B cell (primary cell): ENCODE data around the gene ARHGAP18. TPM values are rescaled to one million over a fixed set of nuclear protein-coding genes. Genes with fewer than 3 reads are reported as not detected.

Experiments
- ATAC-seq: fragments of 200-7000 bp; cut with Tn5 transposase; one replicate; pipeline ENCODE4 v1.10.0; 2021; ENCODE audit warnings: low read depth, mild to moderate bottlenecking, moderate number of reproducible peaks, moderate library complexity
- CTCF ChIA-PET: fragments of 350-600 bp; sonication (Branson Sonifier 250); formaldehyde crosslinking; loops from one replicate; lab custom pipeline; 2021; ENCODE audit warnings: antibody characterized with exemption, inconsistent platforms; lab: Charles Lee
- POLR2A ChIA-PET: fragments of 350-600 bp; sonication (Branson Sonifier 250); formaldehyde crosslinking; loops from one replicate; lab custom pipeline; 2021; ENCODE audit warnings: antibody characterized with exemption; lab: Charles Lee
- DNase-seq: peaks from one replicate; pipeline ENCODE4 v3.0.0; 2013
- H2AFZ ChIP-seq: 2 replicates; pipeline ENCODE4 v1.6.1; 2012; ENCODE audit warnings: mild to moderate bottlenecking, low read depth, low read length; ENCODE audit not compliant: insufficient read depth, poor library complexity, severe bottlenecking
- H3K27ac ChIP-seq, 2 donors: 1 replicate in 1 of 2; 2 replicates in 1 of 2; pipeline ENCODE4 v1.5.1; 2012 to 2013; ENCODE audit warnings: low read length in 2 of 2, mild to moderate bottlenecking in 2 of 2, moderate library complexity in 1 of 2
- H3K27me3 ChIP-seq, 4 experiments: fragments of 200-600 bp in 1 of 4; sonication (generic) in 1 of 4; replicated peaks in 1 of 4; 1 replicate in 2 of 4; 2 replicates in 2 of 4; pipeline versions ENCODE4 v1.6.1 to v1.7.0; 2013 to 2016; ENCODE audit warnings: low read length in 3 of 4, mild to moderate bottlenecking in 2 of 4, mixed read lengths in 1 of 4, moderate library complexity in 1 of 4; ENCODE audit not compliant: insufficient read depth in 4 of 4, control insufficient read depth in 3 of 4; ENCODE audit errors: control extremely low read depth in 1 of 4
- H3K36me3 ChIP-seq, 2 experiments: replicated peaks in 1 of 2; 1 replicate in 1 of 2; 2 replicates in 1 of 2; pipeline versions ENCODE4 v1.6.1 to v1.7.1; 2013; ENCODE audit warnings: low read length in 1 of 2; ENCODE audit not compliant: insufficient read depth in 2 of 2, control insufficient read depth in 1 of 2; ENCODE audit errors: control extremely low read depth in 1 of 2, extremely low read depth in 1 of 2
- H3K4me1 ChIP-seq, 2 donors: fragments of 200-600 bp in 1 of 2; sonication (generic) in 1 of 2; 1 replicate in 1 of 2; 2 replicates in 1 of 2; pipeline versions ENCODE4 v1.5.1 to v1.6.1; 2013 to 2017; ENCODE audit warnings: low read length in 2 of 2; ENCODE audit not compliant: control insufficient read depth in 2 of 2, insufficient read depth in 2 of 2
- H3K4me2 ChIP-seq: replicated peaks from 2 replicates; pipeline ENCODE3; 2012; ENCODE audit warnings: mild to moderate bottlenecking, low read depth, low read length; ENCODE audit not compliant: poor library complexity, severe bottlenecking
- H3K4me3 ChIP-seq, 5 experiments: fragments of 200-600 bp in 1 of 5; sonication (generic) in 1 of 5; 1 replicate in 3 of 5; 2 replicates in 2 of 5; pipeline versions ENCODE4 v1.5.1 to v1.7.0; 2011 to 2016; ENCODE audit warnings: low read length in 4 of 5, mild to moderate bottlenecking in 4 of 5, low read depth in 2 of 5, control low read depth in 1 of 5, moderate library complexity in 1 of 5; ENCODE audit not compliant: insufficient read depth in 1 of 5; ENCODE audit errors: control extremely low read depth in 1 of 5, extremely low read depth in 1 of 5
- H3K79me2 ChIP-seq: fragments of 200-600 bp; sonication (generic); one replicate; pipeline ENCODE4 v1.6.0; 2016; ENCODE audit warnings: low read length; ENCODE audit not compliant: control insufficient read depth, insufficient read depth
- H3K9ac ChIP-seq: fragments of 200-600 bp; sonication (generic); 2 replicates; pipeline ENCODE4 v1.6.1; 2017; ENCODE audit warnings: mild to moderate bottlenecking, low read length, moderate library complexity
- H3K9me3 ChIP-seq, 3 donors: one replicate each; pipeline versions ENCODE4 v1.6.1 to v1.7.1; 2013; ENCODE audit warnings: low read length in 2 of 3; ENCODE audit not compliant: control insufficient read depth in 2 of 3, insufficient read depth in 1 of 3; ENCODE audit errors: control extremely low read depth in 1 of 3
- H4K20me1 ChIP-seq: 2 replicates; pipeline ENCODE4 v1.6.0; 2012; ENCODE audit warnings: mild to moderate bottlenecking, low read length; ENCODE audit not compliant: insufficient read depth, control insufficient read depth, poor library complexity, severe bottlenecking
- H3K27ac Mint-ChIP-seq: one replicate; pipeline ENCODE4 v1.8.0; 2021; ENCODE audit warnings: mixed read lengths
- H3K27me3 Mint-ChIP-seq: one replicate; pipeline ENCODE4 v1.8.0; 2021; ENCODE audit warnings: mixed read lengths
- H3K4me1 Mint-ChIP-seq: one replicate; pipeline ENCODE4 v1.8.0; 2021; ENCODE audit warnings: mixed read lengths
- H3K4me3 Mint-ChIP-seq: one replicate; pipeline ENCODE4 v1.8.0; 2021; ENCODE audit warnings: mixed read lengths
- H3K9me3 Mint-ChIP-seq: one replicate; pipeline ENCODE4 v1.8.0; 2022; ENCODE audit warnings: mixed read lengths; ENCODE audit not compliant: insufficient read depth
- CTCF ChIP-seq: fragments of 200-600 bp; IDR thresholded peaks from one replicate; pipeline ENCODE4 v1.8.0; 2022; ENCODE audit warnings: antibody characterized with exemption, mild to moderate bottlenecking
- EZH2 ChIP-seq: IDR thresholded peaks from 2 replicates; pipeline ENCODE4 v1.6.1; 2012; ENCODE audit warnings: borderline replicate concordance, low read depth, mild to moderate bottlenecking, moderate library complexity, low read length; ENCODE audit not compliant: insufficient read depth, poor library complexity, severe bottlenecking
- WGBS: methylation state at CpG from one replicate; pipeline ENCODE4 v1.1.5; 2013; ENCODE audit warnings: missing lambda C conversion rate; ENCODE audit not compliant: insufficient coverage; 5-methylcytosine and 5-hydroxymethylcytosine counted together
- intact Hi-C: fragments of 100-400 bp; cut with micrococcal nuclease; formaldehyde crosslinking; loops from one replicate; pipeline ENCODE4 v1.10.0; 2022
- polyA plus RNA-seq: library from polyadenylated mRNA; depleted of rRNA; stranded (reverse); fragments of >200 nt; gene quantifications from 2 replicates; pipeline ENCODE4 v1.2.3, GENCODE V29; 2012
- total RNA-seq, 2 donors: library from RNA; stranded (reverse); fragments of 120-200 nt in 1 of 2; gene quantifications; 1 replicate in 1 of 2; 2 replicates in 1 of 2; pipeline versions ENCODE4 v1.2.3 to v1.2.4, GENCODE V29; 2013 to 2022

Gene ARHGAP18
- total and polyA plus RNA-seq, 2 donors (not counting 1 experiment from before 2014, with no cell fraction given): 0.95 to 3.9 TPM

DNA sequence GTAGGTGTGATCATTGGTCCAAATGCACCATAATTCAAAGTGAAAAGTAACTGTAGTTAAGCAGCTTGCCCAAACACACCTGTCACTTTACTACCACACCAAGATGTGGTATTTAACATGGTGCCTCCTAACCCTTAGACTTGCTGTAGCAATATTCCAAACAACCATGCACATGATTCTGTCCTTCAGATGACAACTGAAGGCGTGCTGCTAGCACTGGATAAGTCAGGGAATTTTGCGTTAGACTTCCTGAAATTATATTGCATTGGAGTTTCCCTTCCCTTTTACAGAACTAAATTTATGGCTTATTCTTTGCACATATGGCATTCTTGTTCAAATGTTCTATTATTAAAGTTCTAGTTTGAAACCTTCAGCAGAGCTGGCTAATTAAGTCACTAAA, 106.2 kb downstream of the ARHGAP18 start:
- Histone ChIP-seq H3K9me3 (no peaks in the 10 kb centered on the region), H2AFZ (no peak overlapping the region), H3K9ac (no peak overlapping the region), H3K27me3 (no peaks in the 10 kb centered on the region), H3K4me3 (no peak overlapping the region), H3K79me2 (no peaks in the 10 kb centered on the region), H4K20me1 (no peaks in the 10 kb centered on the region), H3K4me2 (no peak overlapping the region), H3K4me1 (no peaks in the 10 kb centered on the region), H3K27ac (no peak overlapping the region), H3K36me3 (no peaks in the 10 kb centered on the region)
- DNase-seq: no peak
- no peak overlapping the region for H3K4me3 Mint-ChIP-seq
- no peaks in the 10 kb centered on the region for H3K27me3 Mint-ChIP-seq
- H3K27ac Mint-ChIP-seq: no peak overlapping the region
- no peaks in the 10 kb centered on the region for H3K9me3 Mint-ChIP-seq
- intact Hi-C loops: no loop called here
- H3K4me1 Mint-ChIP-seq: peaks cover under 1% of the 10 kb centered on the region
- ATAC-seq: no peak
- CTCF ChIA-PET: interaction anchor here (0.6 to 12.6 kb wide), 3 partner anchors 20 to 399 kb away, joined by 3 to 349 read pairs (median 5); no protein-coding TSS in a partner anchor
- TF ChIP-seq EZH2 (no peak), CTCF (no peak)
- no CpG with 5 or more reads among the region's 2 CpGs for WGBS
- POLR2A ChIA-PET: no interaction called here

DNA sequence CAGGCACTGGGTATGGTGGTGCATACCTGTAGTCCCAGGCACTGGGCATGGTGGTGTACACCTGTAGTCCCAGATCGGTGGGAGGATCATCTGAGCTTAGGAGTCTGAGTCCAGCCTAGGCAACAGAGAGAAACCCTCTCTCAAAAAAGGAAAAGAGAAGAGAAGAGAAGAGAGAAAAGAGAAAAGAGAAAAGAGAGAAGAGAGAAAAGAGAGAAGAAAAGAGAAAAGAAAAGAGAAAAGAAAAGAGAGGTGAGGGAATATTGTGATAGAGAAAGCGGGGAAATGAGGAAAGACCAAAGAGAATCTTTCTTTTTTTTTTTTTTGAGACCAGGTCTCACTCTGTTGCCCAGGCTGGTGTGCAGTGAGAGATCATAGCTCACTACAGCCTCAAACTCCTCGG, 108.7 kb downstream of the ARHGAP18 start:
- Histone ChIP-seq H3K9me3 (no peaks in the 10 kb centered on the region), H4K20me1 (no peaks in the 10 kb centered on the region), H2AFZ (no peak overlapping the region), H3K4me1 (peaks cover 5 to 9% of the 10 kb centered on the region in 2 donors), H3K4me3 (no peak overlapping the region), H3K27me3 (no peaks in the 10 kb centered on the region), H3K4me2 (no peak overlapping the region), H3K79me2 (no peaks in the 10 kb centered on the region), H3K27ac (no peak overlapping the region), H3K9ac (no peak overlapping the region), H3K36me3 (no peaks in the 10 kb centered on the region)
- CTCF ChIA-PET: interaction anchor here (1.0 to 12.6 kb wide), 5 partner anchors 102 to 421 kb away, joined by 3 to 349 read pairs (median 46); no protein-coding TSS in a partner anchor
- Mint-ChIP-seq H3K27ac (no peak overlapping the region), H3K4me3 (no peak overlapping the region), H3K9me3 (no peaks in the 10 kb centered on the region), H3K27me3 (no peaks in the 10 kb centered on the region), H3K4me1 (peaks cover 8% of the 10 kb centered on the region)
- TF ChIP-seq CTCF: peak; percentile 24
- TF ChIP-seq EZH2: no peak
- intact Hi-C loops: no loop called here
- ATAC-seq: no peak
- POLR2A ChIA-PET: no interaction called here
- 95% methylated on average over 2 of the region's 3 CpGs for WGBS
- no peak for DNase-seq
